HG03571 (cell line): Measurements from ENCODE around the gene PISD.
A peak's percentile ranks its signal among the peaks of the same experiment; 100 is the strongest.

Experiments
- ATAC-seq: cut with Tn5 transposase; IDR thresholded peaks from one replicate; pipeline ENCODE4 v1.9.1; 2021; ENCODE audit not compliant: unreplicated experiment

PISD gene

DNA sequence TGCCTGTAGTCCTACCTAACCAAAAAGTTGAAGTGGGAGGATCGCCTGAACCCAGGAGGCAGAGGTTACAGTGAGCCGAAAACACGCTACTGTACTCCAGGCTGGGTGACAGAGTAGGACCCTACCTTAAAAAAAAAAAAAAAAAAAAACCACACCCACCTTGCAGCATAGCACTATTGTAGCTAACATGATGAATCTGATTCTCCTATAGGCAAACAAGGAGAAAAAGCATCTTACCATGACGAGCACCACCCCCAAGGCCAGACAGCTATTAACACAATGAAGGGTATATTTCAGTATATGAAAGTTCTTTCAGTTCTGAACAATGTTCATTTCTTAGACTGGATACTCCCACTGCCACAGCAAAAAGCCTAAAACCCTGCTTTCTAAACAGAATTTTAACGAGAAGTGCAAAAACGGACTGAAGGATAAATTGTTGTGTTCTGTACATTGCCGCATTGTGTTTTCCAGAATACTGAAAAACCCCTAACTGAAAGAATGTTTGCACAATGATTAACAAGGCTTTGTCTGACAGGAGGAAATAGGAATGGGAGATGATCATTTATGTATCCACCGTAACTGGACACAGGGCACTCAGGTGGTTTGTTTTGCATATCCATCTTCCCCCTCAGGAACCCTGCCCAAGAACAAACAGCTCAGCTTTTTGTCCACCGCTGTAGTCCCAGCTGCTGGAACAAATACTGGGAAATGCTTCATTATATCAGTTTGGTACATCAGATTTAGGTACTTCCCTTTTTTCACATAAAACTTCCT is 8.9 kb downstream of the PISD start:
- no peak for ATAC-seq

DNA sequence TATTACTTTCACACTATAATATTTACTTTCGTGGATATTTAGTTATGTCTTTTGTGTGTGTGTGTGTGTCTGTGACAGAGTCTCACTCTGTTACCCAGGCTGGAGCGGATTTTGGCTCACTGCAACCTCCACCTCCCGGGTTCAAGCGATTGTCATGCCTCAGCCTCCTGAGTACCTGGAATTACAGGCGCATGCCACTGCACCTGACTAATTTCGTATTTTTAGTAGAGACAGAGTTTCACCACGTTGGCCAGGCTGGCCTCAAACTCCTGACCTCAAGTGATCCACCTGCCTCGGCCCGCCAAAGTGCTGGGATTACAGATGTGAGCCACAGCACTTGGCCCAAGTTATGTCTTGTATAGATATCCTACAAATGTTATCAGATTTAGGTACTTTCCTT is 9.9 kb downstream of the PISD start:
- ATAC-seq = no peak

DNA sequence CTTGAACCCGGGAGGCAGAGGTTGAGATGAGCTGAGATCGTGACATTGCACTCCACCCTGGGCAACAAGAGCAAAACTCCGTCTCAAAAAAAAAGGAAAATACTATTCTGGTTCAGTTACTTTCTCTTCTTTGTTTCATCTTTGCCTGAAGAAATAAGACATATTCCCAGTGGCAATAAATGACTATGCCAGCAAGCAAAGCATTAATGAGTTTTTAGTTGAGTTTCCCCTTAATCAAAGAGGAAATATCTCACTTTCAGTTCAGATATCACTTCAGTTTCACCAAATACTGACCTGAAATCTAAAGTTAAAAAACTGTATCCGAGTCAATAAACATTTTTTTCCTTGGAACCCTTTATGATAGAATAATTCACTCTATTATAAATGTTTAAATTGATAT is 10.4 kb downstream of the PISD start:
- no peak for ATAC-seq

GRCh38 chr22:31650391-31650790 is 11.6 kb downstream of the PISD start:
- ATAC-seq = no peak

GRCh38 chr22:31647523-31648320 is 14.3 kb downstream of the PISD start:
- no peak for ATAC-seq

DNA sequence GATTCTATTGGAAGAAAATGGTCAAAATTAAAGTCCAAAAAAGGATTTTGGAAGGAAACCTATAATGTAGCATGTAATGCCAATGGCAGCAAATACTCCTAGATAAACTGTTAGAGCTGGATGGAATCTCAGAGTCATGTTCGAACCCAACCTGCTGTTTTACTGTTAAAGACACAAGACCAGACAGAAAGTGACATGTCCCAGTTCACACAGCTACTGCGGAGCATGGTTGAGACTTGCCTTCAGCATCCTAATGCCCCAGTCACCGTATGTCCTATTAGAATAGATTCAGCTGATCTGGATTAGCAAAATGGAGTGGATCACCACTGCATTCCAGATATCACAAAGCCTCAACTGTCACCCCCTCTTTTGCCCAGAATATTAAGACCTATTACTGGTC is 14.9 kb downstream of the PISD start:
- no peak for ATAC-seq

DNA sequence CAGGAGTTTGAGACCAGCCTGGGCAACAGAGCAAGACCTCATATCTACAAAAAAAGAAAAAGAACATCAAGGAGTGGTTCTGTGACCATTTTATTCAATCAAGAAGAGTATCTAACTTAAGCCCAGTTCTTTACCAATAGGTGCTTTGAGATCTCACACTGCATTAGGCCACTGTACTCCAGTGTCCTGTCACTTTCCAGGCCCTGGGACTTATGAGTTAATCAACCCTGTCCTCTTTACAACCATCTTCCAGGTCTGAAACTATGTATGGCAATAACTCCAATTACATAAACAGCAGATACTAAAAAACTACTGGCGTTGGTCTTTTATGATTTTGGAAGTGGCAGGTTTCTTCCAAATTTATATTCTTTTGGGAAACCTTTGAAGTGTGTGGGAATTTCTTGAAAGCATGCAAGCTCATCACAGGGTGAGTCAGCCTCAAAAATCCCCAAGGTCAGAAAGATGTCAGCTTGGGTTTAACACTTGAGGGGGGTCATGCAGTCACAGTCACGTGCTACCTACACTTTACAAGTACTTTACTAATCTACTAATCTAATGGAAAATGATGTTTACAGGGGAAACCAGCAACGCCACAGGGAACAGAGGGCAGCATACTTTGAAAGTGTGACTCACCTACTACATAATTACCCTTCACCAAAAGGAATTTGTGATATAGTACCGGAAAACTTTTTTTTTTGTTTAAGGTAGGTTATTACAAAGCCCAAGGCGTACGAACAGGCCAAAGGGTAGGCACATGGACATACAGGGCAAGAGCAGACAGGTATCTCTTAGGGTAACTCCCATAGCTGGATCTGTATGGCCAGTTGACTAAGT is 15.6 kb downstream of the PISD start:
- ATAC-seq = no peak

GRCh38 chr22:31639436-31640039 is 22.5 kb downstream of the PISD start:
- no peak for ATAC-seq

DNA sequence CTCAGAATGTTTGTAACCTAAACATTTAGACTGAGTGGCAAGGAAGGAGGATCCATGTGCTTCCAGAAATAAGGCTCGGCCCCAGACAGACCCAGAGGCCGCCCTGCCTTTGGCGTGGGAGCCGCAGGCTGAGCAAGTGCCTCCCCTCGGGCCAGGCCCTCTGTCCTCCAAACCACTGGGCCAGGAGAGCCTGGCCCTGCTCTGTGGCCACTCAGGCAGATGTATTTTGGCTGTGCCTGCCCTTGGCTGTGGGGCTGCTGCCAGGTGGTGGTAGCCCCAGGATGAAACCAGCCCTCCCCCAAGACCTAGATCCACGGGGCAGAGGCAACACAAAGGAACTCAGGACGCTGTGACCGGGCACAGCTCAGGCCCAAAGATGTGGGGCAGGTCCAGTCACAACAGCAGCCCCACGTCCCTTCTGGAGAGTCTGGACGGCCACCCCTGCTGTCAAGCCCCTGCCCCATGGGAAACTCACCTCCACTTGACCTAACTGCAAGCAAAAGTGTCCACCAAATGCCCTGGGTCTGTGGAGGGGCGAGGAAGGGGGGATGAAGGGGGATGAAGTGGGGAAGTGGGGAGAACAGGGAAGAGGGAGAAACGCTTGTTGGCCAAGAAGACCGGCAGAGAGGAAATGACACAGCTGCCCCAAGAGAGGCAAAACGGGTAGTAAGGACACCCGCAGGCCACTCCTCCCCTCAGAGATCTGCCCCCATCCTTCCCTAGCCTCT is 24.0 kb downstream of the PISD start:
- ATAC-seq = no peak

- peak; percentile 53 for ATAC-seq
Measured at GRCh38 chr22:31637447-31637890, 24.5 kb downstream of the PISD start.

- no peak for ATAC-seq
Measured at GRCh38 chr22:31635638-31636306, 26.2 kb downstream of the PISD start.

DNA sequence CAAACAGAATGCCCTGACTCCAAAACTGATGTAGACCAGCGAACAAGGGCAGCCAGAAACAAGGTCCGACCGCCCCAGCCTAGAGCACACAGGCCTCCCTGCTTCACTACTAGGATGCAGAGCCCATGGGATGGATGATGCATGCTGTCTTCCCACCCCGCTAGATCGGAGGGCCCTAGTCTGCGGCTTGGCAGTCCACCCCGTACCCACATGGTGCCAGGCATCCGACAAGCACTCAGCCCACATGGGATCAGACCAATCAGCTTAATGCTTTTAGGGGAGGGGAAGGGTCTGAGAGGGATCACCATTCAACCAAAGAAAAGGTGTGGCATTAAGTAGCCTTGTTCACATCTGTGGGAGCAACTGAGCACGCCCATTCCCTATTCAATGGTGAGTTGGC is 30.6 kb downstream of the PISD start:
- no peak for ATAC-seq

DNA sequence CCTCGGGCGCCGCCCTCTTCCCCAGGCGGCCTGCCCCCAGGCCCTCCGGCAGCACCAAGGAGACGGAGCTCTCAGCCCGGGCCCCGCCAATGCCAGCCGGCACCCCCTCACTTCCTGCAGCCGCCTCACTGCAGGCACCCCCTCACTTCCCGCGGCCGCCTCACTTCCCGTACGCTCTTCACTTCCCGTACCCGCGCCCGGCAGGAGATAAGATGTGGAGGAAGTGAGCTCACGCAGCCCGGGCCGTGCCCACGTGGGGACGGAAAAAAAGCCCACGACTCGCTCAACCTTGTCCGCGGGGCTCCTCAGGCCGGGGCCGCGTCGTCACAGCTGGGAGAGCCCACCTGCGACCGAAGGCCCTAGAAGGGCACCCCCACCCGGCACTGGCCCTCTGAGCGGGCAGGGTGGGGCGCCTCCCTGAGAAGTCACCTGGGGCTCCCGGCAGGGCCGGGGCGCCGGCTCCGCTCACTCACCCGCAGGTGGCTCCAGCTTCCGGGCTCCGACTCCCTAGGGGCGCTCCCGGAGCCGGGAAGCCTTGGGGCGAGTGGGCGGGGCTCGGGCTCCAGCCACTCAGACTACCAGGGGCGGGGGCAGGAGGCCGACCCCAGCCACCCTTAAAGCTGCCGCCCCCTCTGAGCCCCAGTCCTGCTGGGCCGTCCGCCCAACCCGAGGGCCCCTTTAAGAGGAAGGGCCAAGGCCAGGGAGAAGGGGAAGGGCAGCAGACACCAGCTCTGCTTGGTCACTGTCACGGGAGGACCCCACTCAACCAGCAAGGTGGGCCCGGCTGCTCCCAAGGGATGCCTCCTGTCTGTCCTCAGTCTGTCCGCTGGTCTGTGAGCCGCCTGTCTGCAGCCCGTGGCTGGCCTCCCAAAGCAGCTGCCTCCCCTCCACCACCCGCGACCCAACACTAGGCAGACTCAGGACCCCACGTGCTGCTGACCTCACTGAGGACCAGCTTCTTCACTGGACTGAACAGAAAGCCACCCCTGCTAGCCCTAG is 31.4 kb downstream of the PISD start:
- no peak for ATAC-seq

- no peak for ATAC-seq
Measured at GRCh38 chr22:31629741-31630184, 32.3 kb downstream of the PISD start.

DNA sequence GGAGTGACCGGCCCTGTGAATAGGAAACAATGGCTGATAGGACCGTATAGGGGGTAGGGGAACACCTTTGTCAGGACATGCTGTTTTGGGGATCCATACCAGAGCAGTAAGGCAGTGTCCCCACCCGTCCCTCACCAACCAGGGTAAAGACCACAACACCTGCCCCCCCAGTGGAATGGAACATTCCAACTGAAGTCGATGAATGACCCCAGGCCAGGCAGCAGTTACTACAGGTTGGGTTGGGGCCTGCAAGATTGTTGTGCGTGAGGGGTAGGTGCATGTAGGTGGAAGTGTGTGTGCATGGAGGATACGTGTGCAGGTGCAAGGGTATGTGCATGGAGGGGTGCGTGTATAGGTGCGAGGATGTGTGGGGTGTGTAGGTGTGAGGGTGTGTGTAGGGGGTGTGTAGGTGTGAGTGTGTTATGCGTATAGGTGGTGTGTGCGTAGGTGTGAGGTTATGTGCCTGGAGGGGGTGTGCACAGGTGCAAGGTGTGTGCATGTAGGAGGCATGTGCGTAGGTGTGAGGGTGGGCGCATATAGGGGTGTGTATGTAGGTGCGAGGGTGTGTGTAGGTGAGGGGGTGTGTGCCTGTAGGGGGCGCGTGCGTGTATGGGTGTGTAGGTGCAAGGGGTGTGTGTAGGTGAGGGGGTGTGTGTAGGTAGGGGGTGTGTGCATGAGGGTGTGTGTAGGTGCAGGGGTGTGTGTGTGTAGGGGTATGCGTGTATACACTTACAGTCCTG is 32.9 kb downstream of the PISD start:
- ATAC-seq = no peak

GRCh38 chr22:31628362-31628761 is 33.7 kb downstream of the PISD start:
- no peak for ATAC-seq

DNA sequence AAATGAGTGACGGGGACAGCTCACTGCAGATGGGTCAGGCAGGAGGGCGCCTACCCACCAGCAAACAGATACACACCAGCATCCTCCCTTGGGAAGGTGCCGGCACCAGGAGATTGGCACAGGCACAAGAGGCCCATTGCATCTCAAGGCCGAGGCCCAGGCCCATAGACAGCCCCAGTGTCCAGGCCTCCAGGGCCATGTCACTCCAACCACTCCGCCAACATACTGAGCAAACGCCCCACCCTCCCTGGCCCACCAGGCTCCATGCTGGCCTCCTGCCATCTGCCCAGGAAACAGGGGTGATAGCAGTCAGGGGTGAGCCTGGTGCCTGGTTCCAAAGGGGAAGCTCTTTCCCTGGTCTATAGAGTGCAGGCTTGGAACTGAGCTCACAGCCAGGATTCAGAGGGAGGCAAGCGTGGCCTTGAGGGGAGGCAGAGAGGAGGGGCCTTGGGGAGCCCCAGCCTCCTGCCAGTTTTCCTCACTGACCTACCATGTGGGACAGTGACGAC is 34.7 kb downstream of the PISD start:
- ATAC-seq = no peak
